HUES48 (cell line): ENCODE measurements around the gene CNPPD1.

Source experiments
- H3K27ac ChIP-seq: one replicate; pipeline ENCODE4 v1.7.0; 2013; ENCODE audit warnings: low read depth, low read length, inconsistent platforms
- H3K27me3 ChIP-seq: 2 replicates; pipeline ENCODE4 v1.6.1; 2013; ENCODE audit warnings: mild to moderate bottlenecking, low read length; ENCODE audit not compliant: control insufficient read depth, insufficient read depth
- H3K36me3 ChIP-seq: 2 replicates; pipeline ENCODE4 v1.6.1; 2013; ENCODE audit warnings: low read length; ENCODE audit not compliant: control insufficient read depth, insufficient read depth
- H3K4me1 ChIP-seq: 2 replicates; pipeline ENCODE4 v1.6.1; 2013; ENCODE audit warnings: mild to moderate bottlenecking, low read length; ENCODE audit not compliant: control insufficient read depth, insufficient read depth
- H3K4me3 ChIP-seq: 2 replicates; pipeline ENCODE4 v1.5.1; 2013; ENCODE audit warnings: mild to moderate bottlenecking, low read depth, low read length
- H3K9ac ChIP-seq: 2 replicates; pipeline ENCODE4 v1.6.1; 2013; ENCODE audit warnings: mild to moderate bottlenecking, low read depth, low read length, moderate library complexity
- H3K9me3 ChIP-seq: 2 replicates; pipeline ENCODE4 v1.6.1; 2013; ENCODE audit warnings: low read length; ENCODE audit not compliant: control insufficient read depth, insufficient read depth

CNPPD1 gene

DNA sequence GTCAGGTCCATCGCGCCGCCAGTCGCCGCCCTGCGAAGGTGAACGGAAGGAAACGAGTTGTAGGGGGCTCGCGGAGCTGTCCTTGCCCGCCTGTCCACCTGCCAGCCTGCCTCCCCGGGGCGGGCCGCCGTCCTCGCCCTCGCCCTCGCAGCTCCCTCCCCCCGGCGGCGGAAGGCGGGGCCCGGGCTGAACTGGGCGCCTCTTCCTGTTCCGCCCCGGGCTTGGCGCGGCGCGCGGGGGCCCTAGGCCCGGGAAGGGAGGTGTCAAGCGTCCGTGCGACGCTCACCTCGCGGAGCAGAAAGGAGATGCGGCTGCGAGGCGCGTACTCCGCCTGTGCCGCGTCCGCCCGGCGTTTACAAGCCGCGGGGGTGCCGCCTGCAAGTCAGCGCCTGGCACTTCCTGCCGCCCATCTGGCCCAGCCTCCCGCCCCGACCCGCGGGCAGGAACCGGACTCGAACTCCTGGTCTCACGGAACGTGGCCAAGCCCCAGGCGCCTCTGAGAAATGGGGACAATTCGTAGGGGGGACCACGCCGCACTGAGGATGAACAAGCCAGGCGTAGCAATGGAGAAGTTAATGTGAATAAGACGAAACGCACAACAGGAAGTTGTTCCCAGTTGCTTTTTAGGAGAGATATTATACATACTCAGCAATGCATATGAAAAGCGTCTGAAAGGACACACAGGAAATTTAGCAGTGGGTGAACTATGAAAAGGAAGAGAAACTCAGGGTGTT is at the start of gene CNPPD1:
Gene CNPPD1, minus strand, starts transcription at position 108 of the 734 bp plus-strand sequence. Its CDS starts 97 bp downstream, at position 11.
- peaks cover 11% of the 10 kb centered on the region for H3K4me1 ChIP-seq
- H3K9ac ChIP-seq, result peak within 1 kb of the TSS; percentile 69
- peaks cover 45% of the 10 kb centered on the region for H3K36me3 ChIP-seq
- no peaks in the 10 kb centered on the region for H3K9me3 ChIP-seq
- no peaks in the 10 kb centered on the region for H3K27me3 ChIP-seq
- peak within 1 kb of the TSS; percentile 92 for H3K27ac ChIP-seq
- peak within 1 kb of the TSS; percentile 100 for H3K4me3 ChIP-seq

DNA sequence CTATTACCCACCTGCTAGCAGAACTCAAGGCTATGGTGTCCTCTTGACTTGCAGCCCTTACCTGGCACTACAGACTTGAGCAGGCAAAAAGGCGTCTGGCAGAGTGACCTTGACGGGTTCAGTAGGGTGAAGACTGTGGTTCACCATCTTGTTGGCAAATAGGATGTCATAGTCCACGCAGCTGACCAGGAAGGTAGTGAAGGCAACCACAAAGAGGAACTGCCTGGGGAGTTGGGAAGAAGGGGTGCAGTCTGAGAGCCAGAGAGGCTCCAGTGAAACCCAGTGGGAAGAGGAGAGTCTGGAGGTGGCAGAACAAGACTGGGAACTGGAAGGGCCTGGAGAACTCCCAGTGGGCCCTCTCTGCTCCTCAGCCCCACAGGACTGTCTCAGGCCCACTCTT is 48.6 kb upstream of the CNPPD1 start:
- H3K4me3 ChIP-seq, result no peak overlapping the region
- no peak overlapping the region for H3K9ac ChIP-seq

DNA sequence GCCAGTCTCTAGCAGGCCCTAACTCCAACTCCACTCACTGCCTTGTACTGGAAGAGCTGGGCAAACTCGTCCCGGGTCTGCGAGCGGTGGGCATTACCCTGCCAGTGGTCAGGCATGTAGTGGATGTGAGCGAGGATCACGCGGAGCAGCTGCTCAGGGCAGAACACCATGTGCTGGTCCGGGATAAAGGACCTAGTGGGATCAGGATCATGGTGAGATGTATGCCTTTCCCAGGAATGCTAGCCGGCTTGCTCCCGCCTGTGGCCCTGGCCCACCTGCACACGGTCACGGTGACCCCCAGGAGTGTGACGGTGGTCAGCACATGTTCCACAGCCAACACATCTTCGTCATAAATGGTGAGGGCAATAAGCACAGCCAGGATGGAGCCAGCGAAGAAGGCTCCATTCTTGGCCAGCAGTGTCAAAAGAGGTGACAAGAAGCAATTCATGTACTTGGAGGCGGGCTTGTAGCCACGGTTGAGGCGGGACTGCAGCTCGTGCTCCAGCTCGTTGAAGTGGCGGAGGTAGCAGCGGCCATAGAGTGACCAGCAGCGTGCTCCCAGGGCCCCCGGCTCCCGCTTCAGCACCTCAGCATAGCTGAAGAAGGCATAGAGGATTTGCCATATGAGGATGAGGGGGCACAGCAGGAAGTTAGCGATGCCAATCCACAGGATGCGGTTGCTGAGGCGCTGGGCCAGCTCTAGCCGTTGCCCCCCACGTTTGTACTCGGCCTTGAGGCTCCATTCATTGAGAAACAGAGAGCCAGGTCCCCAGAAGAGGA is 47.3 kb upstream of the CNPPD1 start:
- no peak overlapping the region for H3K4me3 ChIP-seq
- no peaks in the 10 kb centered on the region for H3K9me3 ChIP-seq
- H3K4me1 ChIP-seq, result peaks cover 8% of the 10 kb centered on the region
- no peak overlapping the region for H3K9ac ChIP-seq
- no peaks in the 10 kb centered on the region for H3K27me3 ChIP-seq
- no peak overlapping the region for H3K27ac ChIP-seq
- peaks cover 61% of the 10 kb centered on the region for H3K36me3 ChIP-seq

More for the DNA sequence above, 48.6 kb upstream of the CNPPD1 start:
- no peaks in the 10 kb centered on the region for H3K9me3 ChIP-seq
- H3K27ac ChIP-seq, result no peak overlapping the region
- H3K4me1 ChIP-seq, result peaks cover 5% of the 10 kb centered on the region; the same call in 1 of the 2 replicates
- H3K36me3 ChIP-seq, result peaks cover 58% of the 10 kb centered on the region
- no peaks in the 10 kb centered on the region for H3K27me3 ChIP-seq

DNA sequence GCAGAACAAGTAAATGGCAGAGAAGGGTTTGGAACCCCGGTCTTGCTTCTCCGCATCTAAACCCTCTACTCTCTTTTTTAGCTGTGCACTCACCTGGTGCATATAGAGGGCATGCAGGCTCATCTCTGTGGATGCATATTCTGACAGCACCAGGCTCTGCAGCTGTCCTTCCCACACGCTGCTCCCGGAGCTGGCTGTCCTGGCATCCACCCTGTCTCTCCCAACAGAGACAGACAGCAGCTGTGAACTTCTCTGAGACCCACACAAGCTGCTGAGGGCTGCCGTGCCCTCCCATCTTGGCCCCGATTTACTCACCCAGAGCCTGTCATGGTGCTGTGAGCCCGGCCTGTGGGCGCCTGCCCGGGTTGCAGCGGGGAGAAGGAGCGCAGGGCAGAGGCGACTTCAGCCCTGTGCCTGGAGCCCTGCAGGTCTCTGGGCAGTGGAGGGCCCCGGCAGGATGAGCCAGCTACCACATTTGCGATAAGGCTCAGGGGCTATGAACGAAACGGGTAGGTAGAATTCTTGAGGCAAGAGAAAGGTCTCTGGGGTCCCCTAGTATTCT is 45.3 kb upstream of the CNPPD1 start:
- Histone ChIP-seq H3K36me3 (peaks cover 61% of the 10 kb centered on the region), H3K9me3 (no peaks in the 10 kb centered on the region), H3K27me3 (no peaks in the 10 kb centered on the region), H3K9ac (no peak overlapping the region), H3K27ac (no peak overlapping the region), H3K4me1 (peaks cover 4% of the 10 kb centered on the region; the same call in 1 of the 2 replicates), H3K4me3 (no peak overlapping the region)

DNA sequence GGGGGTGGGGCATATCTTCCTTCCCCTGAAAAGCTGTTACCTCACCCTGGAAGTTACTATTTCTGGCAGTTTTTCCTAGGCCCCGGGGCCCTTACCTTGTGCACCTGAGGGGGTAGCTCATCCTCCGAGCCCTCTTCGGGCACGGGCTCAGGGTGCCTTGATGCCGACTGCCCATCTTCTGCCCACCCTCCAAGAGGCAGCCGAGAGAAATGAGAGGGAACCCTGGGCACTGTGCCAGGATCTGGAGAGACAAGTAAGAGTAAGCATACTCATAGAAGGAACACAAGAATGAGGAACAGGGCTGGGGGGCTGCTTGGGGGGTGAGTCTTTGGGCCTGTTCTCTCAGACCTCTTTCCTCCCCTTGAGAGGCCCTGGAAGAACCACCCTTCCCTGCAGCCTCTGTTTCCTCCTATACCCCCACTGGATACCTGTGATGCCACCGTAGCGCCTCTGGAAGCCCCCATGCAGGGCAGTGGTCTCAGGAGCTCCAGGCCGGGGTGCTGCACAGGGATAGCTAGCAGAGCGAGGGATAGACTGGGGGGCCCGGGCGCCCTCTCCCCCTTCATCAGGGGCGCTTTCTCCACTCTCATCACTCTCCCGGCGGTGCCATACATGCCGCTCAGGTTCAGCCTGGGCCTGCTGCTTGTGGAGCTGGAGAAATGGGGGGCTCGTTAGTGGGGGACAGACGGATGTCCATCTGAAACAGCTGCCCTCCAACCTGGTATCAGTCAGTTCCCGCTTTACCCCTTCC is 44.1 kb upstream of the CNPPD1 start:
- H3K9me3 ChIP-seq, result no peaks in the 10 kb centered on the region
- H3K9ac ChIP-seq, result no peak overlapping the region
- no peaks in the 10 kb centered on the region for H3K27me3 ChIP-seq
- peaks cover 58% of the 10 kb centered on the region for H3K36me3 ChIP-seq
- H3K4me3 ChIP-seq, result no peak overlapping the region
- no peak overlapping the region for H3K27ac ChIP-seq
- peaks cover 4% of the 10 kb centered on the region; the same call in 1 of the 2 replicates for H3K4me1 ChIP-seq

DNA sequence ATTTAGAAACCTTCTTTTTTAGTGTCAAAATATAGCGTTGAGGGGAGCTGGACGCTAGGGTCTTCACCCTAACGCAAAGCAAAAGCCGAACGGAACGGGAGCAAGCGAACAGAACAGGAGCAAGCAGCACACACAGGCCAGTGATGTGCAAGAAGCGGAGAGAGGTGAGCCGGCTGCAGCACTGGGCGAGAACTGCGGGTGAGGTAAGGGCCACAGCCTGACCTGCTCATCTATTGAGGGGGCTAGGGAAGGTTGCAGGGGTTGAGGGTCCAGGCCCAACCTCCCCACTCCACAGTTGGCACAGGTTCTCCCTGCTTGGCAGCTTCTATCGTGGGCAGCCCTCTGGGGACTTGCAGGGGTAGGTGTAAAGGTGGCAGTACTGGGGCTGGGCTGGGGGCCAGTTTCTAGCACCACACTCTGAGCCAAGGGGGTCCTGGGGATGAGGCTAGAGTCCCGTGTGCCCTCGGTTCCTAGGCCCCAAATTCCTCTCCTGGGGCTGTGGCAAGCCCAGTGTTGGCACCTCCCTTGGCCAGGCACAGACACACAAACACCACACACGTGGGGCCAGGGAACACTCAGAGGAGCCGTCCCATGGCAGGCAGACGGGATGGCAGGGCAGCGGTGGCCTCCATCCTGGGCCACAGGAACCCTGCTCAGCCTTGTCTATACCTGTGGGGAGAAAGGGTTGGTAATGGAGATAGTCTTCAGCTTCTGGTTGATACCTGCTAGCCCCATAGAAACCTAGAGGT is 43.2 kb upstream of the CNPPD1 start:
- no peaks in the 10 kb centered on the region for H3K27me3 ChIP-seq
- H3K4me1 ChIP-seq, result peaks cover 4% of the 10 kb centered on the region; the same call in 1 of the 2 replicates
- peaks cover 53% of the 10 kb centered on the region for H3K36me3 ChIP-seq
- H3K4me3 ChIP-seq, result no peak overlapping the region
- H3K9me3 ChIP-seq, result no peaks in the 10 kb centered on the region
- no peak overlapping the region for H3K27ac ChIP-seq
- H3K9ac ChIP-seq, result no peak overlapping the region

DNA sequence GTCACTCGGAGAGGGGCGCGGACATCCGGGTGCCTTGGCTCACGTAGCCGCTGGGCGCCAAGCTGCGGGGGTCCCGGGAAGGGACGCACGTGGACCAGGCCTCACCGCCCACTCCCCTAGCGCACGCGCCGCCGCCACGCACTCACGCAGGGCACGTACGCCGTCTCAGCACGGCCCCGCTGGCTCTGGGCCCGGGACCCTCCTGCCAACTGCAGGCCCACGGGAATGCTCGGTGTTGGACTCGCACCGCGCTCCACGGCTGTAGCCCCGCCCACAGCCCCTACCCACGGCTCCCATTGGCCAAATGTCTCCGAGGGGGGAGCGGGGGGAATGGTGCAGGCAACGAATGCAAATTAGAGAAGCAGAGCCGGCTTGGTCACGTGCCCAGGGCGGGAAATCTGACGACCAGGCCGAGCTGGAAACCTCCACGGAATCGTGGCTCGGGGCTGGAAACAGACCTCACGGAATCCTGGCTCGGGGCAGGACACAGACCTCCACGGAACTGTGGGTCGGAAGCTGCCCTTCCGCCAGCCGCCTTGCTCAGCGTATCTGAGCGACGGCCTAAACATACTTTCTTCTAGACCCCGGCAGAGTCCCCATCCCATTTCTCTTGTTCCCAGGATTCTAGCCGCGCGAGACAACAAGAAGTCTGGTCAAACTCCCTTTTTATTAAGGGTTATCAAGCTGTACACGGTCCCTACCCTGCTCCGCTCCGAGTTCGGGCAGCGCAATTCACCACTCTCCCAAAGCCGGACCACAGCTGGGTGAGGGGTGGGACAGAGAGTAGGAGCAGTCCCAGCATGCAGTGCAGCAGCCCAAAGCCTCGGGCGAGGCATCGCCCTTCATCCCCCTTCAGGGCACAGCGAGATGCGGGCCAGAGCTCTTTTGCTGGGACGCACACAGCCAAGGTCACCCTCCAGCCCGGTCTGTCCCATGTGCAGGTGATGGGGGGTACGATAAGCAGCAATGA is 42.3 kb upstream of the CNPPD1 start, which contains the start of gene ABCB6:
Gene ABCB6, minus strand, starts transcription at position 227 of the 970 bp plus-strand sequence. CDS start 285 bp downstream, outside the sequence.
- H3K27ac ChIP-seq, result peak within 1 kb of the TSS; percentile 74
- no peaks in the 10 kb centered on the region for H3K9me3 ChIP-seq
- peak within 1 kb of the TSS; percentile 83 for H3K9ac ChIP-seq
- H3K36me3 ChIP-seq, result peaks cover 53% of the 10 kb centered on the region
- H3K27me3 ChIP-seq, result no peaks in the 10 kb centered on the region
- H3K4me3 ChIP-seq, result peak within 1 kb of the TSS; percentile 74
- peaks cover 4% of the 10 kb centered on the region; the same call in 1 of the 2 replicates for H3K4me1 ChIP-seq

DNA sequence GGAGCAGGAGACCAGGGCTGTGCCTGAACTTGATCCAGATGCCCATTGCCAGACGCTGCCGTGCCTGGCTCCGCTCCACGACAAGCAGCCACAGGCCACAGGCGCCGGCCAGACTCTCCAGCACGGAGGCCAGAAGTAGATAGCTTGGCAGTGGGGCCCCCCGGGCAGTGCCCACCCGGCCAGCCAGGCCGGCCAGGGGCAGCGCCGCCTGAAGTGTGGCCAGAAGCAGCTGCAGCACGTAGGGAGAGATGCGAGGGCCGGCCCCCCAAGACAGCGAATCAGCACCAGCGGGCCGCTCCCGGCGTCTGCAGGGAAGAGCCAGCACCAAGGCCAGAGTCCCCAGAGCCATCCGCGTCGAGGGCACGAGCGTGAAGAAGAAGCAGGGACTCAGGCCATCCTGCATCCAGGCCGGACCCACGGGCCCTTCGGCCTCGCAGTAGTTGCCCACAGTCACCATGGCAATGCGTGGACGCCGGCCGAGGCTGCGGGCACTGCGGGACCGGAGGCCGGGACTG is 41.5 kb upstream of the CNPPD1 start:
- Histone ChIP-seq H3K9ac (peak overlapping the region; percentile 83), H3K27me3 (no peaks in the 10 kb centered on the region), H3K4me1 (peaks cover 4% of the 10 kb centered on the region; the same call in 1 of the 2 replicates), H3K27ac (peak overlapping the region; percentile 74), H3K9me3 (no peaks in the 10 kb centered on the region), H3K4me3 (peak overlapping the region; percentile 74), H3K36me3 (peaks cover 52% of the 10 kb centered on the region)

DNA sequence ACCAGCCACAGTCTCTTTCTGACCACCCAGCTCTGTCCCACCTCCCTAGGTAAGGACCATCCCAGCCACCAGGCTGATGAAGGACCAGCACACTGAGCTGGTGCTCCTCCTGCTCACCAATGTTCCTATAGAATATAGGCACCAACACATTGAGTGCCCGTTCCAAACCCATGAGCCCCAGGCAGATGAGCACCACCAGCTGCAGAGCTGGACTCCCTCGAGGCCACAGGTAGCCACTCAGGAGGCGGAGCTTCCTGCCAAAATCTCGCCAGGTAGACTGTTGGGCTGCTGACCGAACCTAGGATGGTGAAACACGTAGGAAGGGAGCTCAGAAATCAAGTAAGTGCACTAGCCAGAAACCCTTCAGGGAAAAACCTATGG is 39.8 kb upstream of the CNPPD1 start:
- H3K4me3 ChIP-seq, result no peak overlapping the region
- H3K9ac ChIP-seq, result no peak overlapping the region
- H3K27me3 ChIP-seq, result no peaks in the 10 kb centered on the region
- H3K9me3 ChIP-seq, result no peaks in the 10 kb centered on the region
- H3K4me1 ChIP-seq, result peaks cover 4% of the 10 kb centered on the region; the same call in 1 of the 2 replicates
- peaks cover 51% of the 10 kb centered on the region for H3K36me3 ChIP-seq
- H3K27ac ChIP-seq, result no peak overlapping the region
